Vagina (tissue), 2 donors: ENCODE data around the gene OAT. TPM values are rescaled to one million over a fixed set of nuclear protein-coding genes. Genes with fewer than 3 reads are reported as not detected.

Experiments
- DNase-seq, 2 donors: peaks; one replicate each; pipeline ENCODE4 v3.0.0-alpha.2; 2017; ENCODE audit errors: extremely low spot score in 2 of 2
- H3K27ac ChIP-seq: fragments of 200-600 bp; sonication (generic); one replicate; pipeline ENCODE4 v1.5.1; 2019
- H3K27me3 ChIP-seq: fragments of 200-600 bp; sonication (generic); one replicate; pipeline ENCODE4 v1.5.1; 2019
- H3K36me3 ChIP-seq, 2 donors: fragments of 200-600 bp; sonication (generic); one replicate each; pipeline ENCODE4 v1.5.1; 2017 to 2019
- H3K4me1 ChIP-seq: fragments of 200-600 bp; sonication (generic); one replicate; pipeline ENCODE4 v1.5.1; 2019
- H3K4me3 ChIP-seq, 2 donors: fragments of 200-600 bp; sonication (generic); 1 replicate in 1 of 2; 2 replicates in 1 of 2; pipeline ENCODE4 v1.5.1; 2016 to 2019
- H3K9me3 ChIP-seq: fragments of 200-600 bp; sonication (generic); one replicate; pipeline ENCODE4 v1.5.1; 2019
- POLR2A ChIP-seq, 2 donors: fragments of 450-650 bp; IDR thresholded peaks; one replicate each; pipeline ENCODE4 v1.6.1; 2017; ENCODE audit warnings: antibody characterized with exemption in 2 of 2, mild to moderate bottlenecking in 2 of 2, moderate library complexity in 2 of 2
- POLR2AphosphoS5 ChIP-seq, 2 donors: sonication (generic); formaldehyde crosslinking; IDR thresholded peaks; one replicate each; pipeline ENCODE4 v1.9.0; 2017; ENCODE audit warnings: antibody characterized with exemption in 2 of 2, mild to moderate bottlenecking in 2 of 2, low read depth in 1 of 2; ENCODE audit not compliant: insufficient read depth in 1 of 2
- intact Hi-C: fragments of 100-400 bp; cut with DNase I; formaldehyde crosslinking; loops from one replicate; pipeline ENCODE4 v1.15.1; 2023
- total RNA-seq: library from RNA; depleted of rRNA; stranded (reverse); fragments of >200 nt; gene quantifications from one replicate; pipeline ENCODE4 v1.2.3, GENCODE V29; 2016
- TF ChIP-seq, protein P1 (sequence below), 3 experiments: fragments of 450-650 bp in 2 of 3; fragments of 200-600 bp in 1 of 3; sonication (generic) in 1 of 3; IDR thresholded peaks; one replicate each; pipeline ENCODE4 v1.5.1; 2017 to 2019; ENCODE audit warnings: antibody characterized with exemption in 3 of 3, mild to moderate bottlenecking in 2 of 3, moderate library complexity in 2 of 3

OAT gene
- total RNA-seq, 1 donor from 2014 or later, result 83.2 TPM

DNA sequence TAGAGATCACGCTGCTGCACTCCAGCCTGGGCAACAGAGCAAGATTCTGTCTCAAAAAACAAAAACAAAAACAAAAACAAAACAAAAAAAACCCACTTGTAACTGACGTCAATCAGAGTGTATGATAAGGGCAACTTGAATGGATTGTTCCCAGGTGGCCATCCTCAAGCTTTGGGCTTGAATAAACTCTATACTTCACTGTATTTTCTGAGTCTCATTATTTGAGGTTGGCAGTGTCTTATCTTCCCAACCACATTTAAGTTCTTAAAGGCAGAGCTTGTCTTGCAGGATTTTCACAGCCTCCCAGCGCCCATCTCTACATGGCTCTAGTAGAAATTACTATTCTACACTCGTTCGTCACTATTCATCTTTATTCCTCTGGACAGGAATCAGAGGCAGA lies 5.1 kb upstream of the OAT start:
- DNase-seq, result no peak
- H3K9me3 ChIP-seq, result no peaks in the 10 kb centered on the region
- intact Hi-C loops, result no loop called here
- H3K27me3 ChIP-seq, result no peaks in the 10 kb centered on the region
- no peak overlapping the region for H3K27ac ChIP-seq
- peaks cover 5% of the 10 kb centered on the region for H3K4me1 ChIP-seq
- H3K36me3 ChIP-seq, result no peaks in the 10 kb centered on the region
- H3K4me3 ChIP-seq, result no peak overlapping the region
- TF ChIP-seq, protein P1, sequence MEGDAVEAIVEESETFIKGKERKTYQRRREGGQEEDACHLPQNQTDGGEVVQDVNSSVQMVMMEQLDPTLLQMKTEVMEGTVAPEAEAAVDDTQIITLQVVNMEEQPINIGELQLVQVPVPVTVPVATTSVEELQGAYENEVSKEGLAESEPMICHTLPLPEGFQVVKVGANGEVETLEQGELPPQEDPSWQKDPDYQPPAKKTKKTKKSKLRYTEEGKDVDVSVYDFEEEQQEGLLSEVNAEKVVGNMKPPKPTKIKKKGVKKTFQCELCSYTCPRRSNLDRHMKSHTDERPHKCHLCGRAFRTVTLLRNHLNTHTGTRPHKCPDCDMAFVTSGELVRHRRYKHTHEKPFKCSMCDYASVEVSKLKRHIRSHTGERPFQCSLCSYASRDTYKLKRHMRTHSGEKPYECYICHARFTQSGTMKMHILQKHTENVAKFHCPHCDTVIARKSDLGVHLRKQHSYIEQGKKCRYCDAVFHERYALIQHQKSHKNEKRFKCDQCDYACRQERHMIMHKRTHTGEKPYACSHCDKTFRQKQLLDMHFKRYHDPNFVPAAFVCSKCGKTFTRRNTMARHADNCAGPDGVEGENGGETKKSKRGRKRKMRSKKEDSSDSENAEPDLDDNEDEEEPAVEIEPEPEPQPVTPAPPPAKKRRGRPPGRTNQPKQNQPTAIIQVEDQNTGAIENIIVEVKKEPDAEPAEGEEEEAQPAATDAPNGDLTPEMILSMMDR (IDR thresholded peaks at IDR 0.05), result no peak
- TF ChIP-seq POLR2A (IDR thresholded peaks at IDR 0.05) (no peak), POLR2AphosphoS5 (IDR thresholded peaks at IDR 0.05; ENCODE audit: insufficient read depth in 1 of 2, low read depth in 1 of 2) (no peak)

- intact Hi-C loops, result no loop called here
- no peak for DNase-seq
These were observed 4.0 kb upstream of the OAT start for GRCh38 chr10:124422742-124423141.

GRCh38 chr10:124420254-124420653 lies 1.5 kb upstream of the OAT start:
- Histone ChIP-seq H3K27me3 (no peaks in the 10 kb centered on the region), H3K9me3 (no peaks in the 10 kb centered on the region), H3K4me1 (peaks cover 32% of the 10 kb centered on the region), H3K36me3 (no peaks in the 10 kb centered on the region), H3K4me3 (no peak overlapping the region), H3K27ac (no peak overlapping the region)
- intact Hi-C loops, result no loop called here
- DNase-seq, result no peak
- TF ChIP-seq, protein P1 (IDR thresholded peaks at IDR 0.05), result no peak
- TF ChIP-seq POLR2AphosphoS5 (IDR thresholded peaks at IDR 0.05; ENCODE audit: insufficient read depth in 1 of 2, low read depth in 1 of 2), result no peak
- TF ChIP-seq POLR2A (IDR thresholded peaks at IDR 0.05), result no peak

More at GRCh38 chr10:124422742-124423141, 4.0 kb upstream of the OAT start:
- no peak for TF ChIP-seq POLR2AphosphoS5 (IDR thresholded peaks at IDR 0.05; ENCODE audit: insufficient read depth in 1 of 2, low read depth in 1 of 2)
- TF ChIP-seq POLR2A (IDR thresholded peaks at IDR 0.05), result no peak
- TF ChIP-seq, protein P1 (IDR thresholded peaks at IDR 0.05), result no peak
- no peaks in the 10 kb centered on the region for H3K36me3 ChIP-seq
- no peaks in the 10 kb centered on the region for H3K9me3 ChIP-seq
- peaks cover 7% of the 10 kb centered on the region for H3K4me1 ChIP-seq
- H3K4me3 ChIP-seq, result no peak overlapping the region
- no peaks in the 10 kb centered on the region for H3K27me3 ChIP-seq
- no peak overlapping the region for H3K27ac ChIP-seq

DNA sequence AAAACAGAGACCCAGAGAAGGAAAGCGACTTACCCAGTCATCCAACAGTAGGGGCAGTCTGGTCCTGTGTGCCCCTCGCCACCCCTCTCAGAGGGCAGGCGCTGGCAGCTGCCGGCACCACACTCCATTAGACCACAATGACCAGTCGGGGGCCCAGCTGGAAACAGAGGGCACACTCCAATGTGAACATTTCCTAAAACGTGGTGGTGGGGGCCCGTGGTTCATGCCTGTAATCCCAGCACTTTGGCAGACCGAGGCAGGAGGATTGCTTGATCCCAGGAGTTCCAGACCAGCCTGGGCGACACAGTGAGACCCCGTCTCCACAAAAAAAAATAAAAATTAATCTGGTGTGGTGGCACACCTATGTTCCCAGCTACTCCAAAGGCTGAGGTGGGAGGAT lies 912 bp upstream of the OAT start:
- Histone ChIP-seq H3K27me3 (no peaks in the 10 kb centered on the region), H3K4me3 (no peak overlapping the region), H3K27ac (no peak overlapping the region), H3K4me1 (peaks cover 38% of the 10 kb centered on the region), H3K36me3 (no peaks in the 10 kb centered on the region), H3K9me3 (no peaks in the 10 kb centered on the region)
- intact Hi-C loops, result no loop called here
- TF ChIP-seq POLR2A (IDR thresholded peaks at IDR 0.05) (no peak), POLR2AphosphoS5 (IDR thresholded peaks at IDR 0.05; ENCODE audit: insufficient read depth in 1 of 2, low read depth in 1 of 2) (no peak)
- TF ChIP-seq, protein P1 (IDR thresholded peaks at IDR 0.05), result no peak
- DNase-seq, result no peak

DNA sequence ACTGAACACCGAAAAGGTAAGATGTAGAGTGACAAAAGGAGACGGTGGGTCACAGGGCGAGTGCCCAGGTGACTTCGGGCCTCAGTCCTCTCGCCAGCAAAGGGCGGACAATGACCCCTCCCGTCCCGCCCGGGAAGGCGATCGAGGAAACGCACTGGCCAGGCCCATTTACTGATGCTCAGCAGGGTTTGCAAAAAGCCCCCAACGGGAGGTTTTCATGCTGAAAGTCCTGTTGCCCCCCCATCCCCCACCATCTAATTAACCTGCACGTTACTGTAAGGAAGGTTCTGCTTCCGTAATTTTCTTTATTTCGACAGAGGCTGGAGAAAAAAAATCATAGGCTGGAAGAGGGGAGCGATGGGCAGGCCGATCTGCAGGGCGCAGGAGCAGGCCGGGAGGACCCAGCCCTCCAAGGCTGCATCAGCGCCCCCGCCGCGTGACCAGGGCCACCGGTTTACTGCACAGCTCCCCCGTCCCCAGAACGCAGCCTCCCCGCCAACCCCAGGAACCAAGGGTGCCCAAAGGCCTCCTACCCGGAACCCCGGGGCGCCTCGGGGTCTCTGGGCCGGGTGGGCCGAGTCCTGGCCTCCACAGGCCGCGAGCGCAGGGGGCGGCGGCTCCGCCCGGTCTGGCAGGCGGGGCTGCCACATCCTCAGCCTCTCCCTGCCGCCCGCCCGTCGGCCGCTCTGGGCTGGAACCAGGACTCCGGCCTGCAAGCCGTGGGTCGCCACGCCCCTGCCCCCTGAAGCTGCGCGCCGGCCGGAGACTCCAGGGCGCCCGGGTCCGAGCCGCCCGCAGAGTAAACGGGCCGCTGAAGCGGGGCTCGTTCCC lies 613 bp downstream of the OAT start:
- DNase-seq, result no peak
- TF ChIP-seq POLR2AphosphoS5 (IDR thresholded peaks at IDR 0.05; ENCODE audit: insufficient read depth in 1 of 2, low read depth in 1 of 2), result peak in 1 of 2 donors; percentile 28
- no peak for TF ChIP-seq POLR2A (IDR thresholded peaks at IDR 0.05)
- H3K9me3 ChIP-seq, result no peaks in the 10 kb centered on the region
- H3K27ac ChIP-seq, result peak overlapping the region; percentile 85
- H3K4me1 ChIP-seq, result peaks cover 53% of the 10 kb centered on the region
- intact Hi-C loops, result no loop called here
- H3K36me3 ChIP-seq, result no peaks in the 10 kb centered on the region
- H3K27me3 ChIP-seq, result no peaks in the 10 kb centered on the region
- H3K4me3 ChIP-seq, result peak overlapping the region; percentile 64 to 94
